ENCODE data around the gene DNHD1.
A peak's percentile ranks its signal among the peaks of the same experiment; 100 is the strongest.

The DNHD1 gene

GRCh38 chr11:6614446-6614845, 117.4 kb downstream of the DNHD1 start:
- DNase-seq = no peak

- no peak for DNase-seq
These were observed 118.0 kb downstream of the DNHD1 start for GRCh38 chr11:6615046-6615445.

- DNase-seq = no peak
These were observed 119.0 kb downstream of the DNHD1 start for GRCh38 chr11:6615882-6616585.

- DNase-seq = no peak
These were observed 119.6 kb downstream of the DNHD1 start for GRCh38 chr11:6616596-6617250.

GRCh38 chr11:6617315-6617781, 120.3 kb downstream of the DNHD1 start:
- DNase-seq = no peak

GRCh38 chr11:6618117-6619003, 121.3 kb downstream of the DNHD1 start:
- no peak for DNase-seq

- peak; percentile 87 for DNase-seq
These were observed 122.1 kb downstream of the DNHD1 start, which contains the start of gene TPP1 for GRCh38 chr11:6619004-6619745. TPP1 (minus strand) TSS chr11:6619422; CDS start chr11:6619400, 22 bp downstream.

GRCh38 chr11:6620636-6621035, 123.6 kb downstream of the DNHD1 start:
- no peak for DNase-seq
